Liver (tissue), 3 donors: ENCODE data around the gene AAK1.

Experiments used
- EGR1 ChIP-seq, 2 donors: IDR thresholded peaks; 2 replicates each; pipeline ENCODE4 v1.6.1; 2016 to 2018; ENCODE audit warnings: antibody characterized with exemption in 2 of 2, low read depth in 2 of 2
- RAD21 ChIP-seq, 2 donors: IDR thresholded peaks; 2 replicates each; pipeline ENCODE4 v1.6.1; 2016; ENCODE audit warnings: antibody characterized with exemption in 2 of 2, mild to moderate bottlenecking in 2 of 2
- SP1 ChIP-seq: IDR thresholded peaks from 2 replicates; pipeline ENCODE4 v1.6.1; 2018; ENCODE audit warnings: antibody characterized with exemption, mild to moderate bottlenecking
- TAF1 ChIP-seq: conservative IDR thresholded peaks from 2 replicates; pipeline ENCODE4 v1.6.1; 2016; ENCODE audit warnings: antibody characterized with exemption, mild to moderate bottlenecking
- ZBTB33 ChIP-seq: IDR thresholded peaks from 2 replicates; pipeline ENCODE4 v1.6.1; 2016; ENCODE audit warnings: antibody characterized with exemption
- TF ChIP-seq, protein P1 (sequence below): fragments of 150-350 bp; IDR thresholded peaks from 2 replicates; pipeline ENCODE4 v1.5.1; 2017; ENCODE audit warnings: improper control_type of control experiment, low read depth, low read length; ENCODE audit not compliant: missing input control
- TF ChIP-seq, protein P2 (sequence below): IDR thresholded peaks from 2 replicates; pipeline ENCODE4 v1.6.1; 2016; ENCODE audit warnings: antibody characterized with exemption, mild to moderate bottlenecking
- donor health status: healthy.
- donor health status: healthy.

GRCh38 chr2:69561101-69561500, 82.4 kb downstream of the AAK1 start:
- TF ChIP-seq, protein P1, sequence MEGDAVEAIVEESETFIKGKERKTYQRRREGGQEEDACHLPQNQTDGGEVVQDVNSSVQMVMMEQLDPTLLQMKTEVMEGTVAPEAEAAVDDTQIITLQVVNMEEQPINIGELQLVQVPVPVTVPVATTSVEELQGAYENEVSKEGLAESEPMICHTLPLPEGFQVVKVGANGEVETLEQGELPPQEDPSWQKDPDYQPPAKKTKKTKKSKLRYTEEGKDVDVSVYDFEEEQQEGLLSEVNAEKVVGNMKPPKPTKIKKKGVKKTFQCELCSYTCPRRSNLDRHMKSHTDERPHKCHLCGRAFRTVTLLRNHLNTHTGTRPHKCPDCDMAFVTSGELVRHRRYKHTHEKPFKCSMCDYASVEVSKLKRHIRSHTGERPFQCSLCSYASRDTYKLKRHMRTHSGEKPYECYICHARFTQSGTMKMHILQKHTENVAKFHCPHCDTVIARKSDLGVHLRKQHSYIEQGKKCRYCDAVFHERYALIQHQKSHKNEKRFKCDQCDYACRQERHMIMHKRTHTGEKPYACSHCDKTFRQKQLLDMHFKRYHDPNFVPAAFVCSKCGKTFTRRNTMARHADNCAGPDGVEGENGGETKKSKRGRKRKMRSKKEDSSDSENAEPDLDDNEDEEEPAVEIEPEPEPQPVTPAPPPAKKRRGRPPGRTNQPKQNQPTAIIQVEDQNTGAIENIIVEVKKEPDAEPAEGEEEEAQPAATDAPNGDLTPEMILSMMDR = no peak
- TF ChIP-seq EGR1 (IDR thresholded peaks at IDR 0.05; ENCODE audit: low read depth in 2 of 2) (no peak), SP1 (no peak), ZBTB33 (no peak), RAD21 (IDR thresholded peaks at IDR 0.05) (no peak), TAF1 (no peak)
- TF ChIP-seq, protein P2, sequence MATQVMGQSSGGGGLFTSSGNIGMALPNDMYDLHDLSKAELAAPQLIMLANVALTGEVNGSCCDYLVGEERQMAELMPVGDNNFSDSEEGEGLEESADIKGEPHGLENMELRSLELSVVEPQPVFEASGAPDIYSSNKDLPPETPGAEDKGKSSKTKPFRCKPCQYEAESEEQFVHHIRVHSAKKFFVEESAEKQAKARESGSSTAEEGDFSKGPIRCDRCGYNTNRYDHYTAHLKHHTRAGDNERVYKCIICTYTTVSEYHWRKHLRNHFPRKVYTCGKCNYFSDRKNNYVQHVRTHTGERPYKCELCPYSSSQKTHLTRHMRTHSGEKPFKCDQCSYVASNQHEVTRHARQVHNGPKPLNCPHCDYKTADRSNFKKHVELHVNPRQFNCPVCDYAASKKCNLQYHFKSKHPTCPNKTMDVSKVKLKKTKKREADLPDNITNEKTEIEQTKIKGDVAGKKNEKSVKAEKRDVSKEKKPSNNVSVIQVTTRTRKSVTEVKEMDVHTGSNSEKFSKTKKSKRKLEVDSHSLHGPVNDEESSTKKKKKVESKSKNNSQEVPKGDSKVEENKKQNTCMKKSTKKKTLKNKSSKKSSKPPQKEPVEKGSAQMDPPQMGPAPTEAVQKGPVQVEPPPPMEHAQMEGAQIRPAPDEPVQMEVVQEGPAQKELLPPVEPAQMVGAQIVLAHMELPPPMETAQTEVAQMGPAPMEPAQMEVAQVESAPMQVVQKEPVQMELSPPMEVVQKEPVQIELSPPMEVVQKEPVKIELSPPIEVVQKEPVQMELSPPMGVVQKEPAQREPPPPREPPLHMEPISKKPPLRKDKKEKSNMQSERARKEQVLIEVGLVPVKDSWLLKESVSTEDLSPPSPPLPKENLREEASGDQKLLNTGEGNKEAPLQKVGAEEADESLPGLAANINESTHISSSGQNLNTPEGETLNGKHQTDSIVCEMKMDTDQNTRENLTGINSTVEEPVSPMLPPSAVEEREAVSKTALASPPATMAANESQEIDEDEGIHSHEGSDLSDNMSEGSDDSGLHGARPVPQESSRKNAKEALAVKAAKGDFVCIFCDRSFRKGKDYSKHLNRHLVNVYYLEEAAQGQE = no peak
